GM19468 (cell line): Measurements from ENCODE around the gene CD274.
"Not testable (repeated sequence)": the region's sequence is repeated elsewhere in the genome, so short reads cannot be mapped to it uniquely, and the experiment has no call there.

Source experiments
- ATAC-seq: cut with Tn5 transposase; IDR thresholded peaks from one replicate; pipeline ENCODE4 v1.9.1; 2021; ENCODE audit warnings: mild to moderate bottlenecking, moderate library complexity, moderate number of reproducible peaks; ENCODE audit not compliant: unreplicated experiment; ENCODE audit errors: extremely low read depth

CD274 gene

DNA sequence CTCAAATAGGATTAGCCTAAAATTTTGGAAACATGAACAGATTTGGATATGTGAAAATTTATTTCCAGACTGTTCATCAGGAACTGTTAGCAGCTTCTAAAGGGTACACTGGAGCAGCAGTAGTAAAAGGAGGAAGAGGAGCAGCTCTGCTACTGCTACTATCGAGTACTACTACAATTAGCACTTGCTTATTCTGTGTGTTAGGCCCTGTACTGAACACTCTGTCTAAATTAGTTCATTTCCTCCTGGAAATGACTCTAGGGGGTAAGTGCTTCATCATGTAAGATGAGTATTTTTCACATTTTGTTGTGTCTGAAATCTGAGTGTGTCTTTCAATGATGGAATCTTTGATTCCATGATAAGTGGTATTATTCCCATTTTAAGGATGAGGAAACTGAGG is 9.8 kb downstream of the CD274 start:
- no peak for ATAC-seq

- ATAC-seq, result not testable (repeated sequence)
These were observed 14.5 kb downstream of the CD274 start for GRCh38 chr9:5464831-5465330.

GRCh38 chr9:5466005-5466404 is 15.7 kb downstream of the CD274 start:
- no peak for ATAC-seq

GRCh38 chr9:5466766-5467165 is 16.4 kb downstream of the CD274 start:
- no peak for ATAC-seq

DNA sequence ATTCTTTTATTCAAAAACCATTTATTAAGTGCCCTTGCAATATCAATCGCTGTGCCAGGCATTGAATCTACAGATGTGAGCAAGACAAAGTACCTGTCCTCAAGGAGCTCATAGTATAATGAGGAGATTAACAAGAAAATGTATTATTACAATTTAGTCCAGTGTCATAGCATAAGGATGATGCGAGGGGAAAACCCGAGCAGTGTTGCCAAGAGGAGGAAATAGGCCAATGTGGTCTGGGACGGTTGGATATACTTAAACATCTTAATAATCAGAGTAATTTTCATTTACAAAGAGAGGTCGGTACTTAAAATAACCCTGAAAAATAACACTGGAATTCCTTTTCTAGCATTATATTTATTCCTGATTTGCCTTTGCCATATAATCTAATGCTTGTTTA is 18.5 kb downstream of the CD274 start:
- ATAC-seq, result no peak

- no peak for ATAC-seq
These were observed 19.8 kb downstream of the CD274 start for GRCh38 chr9:5470122-5470521.

DNA sequence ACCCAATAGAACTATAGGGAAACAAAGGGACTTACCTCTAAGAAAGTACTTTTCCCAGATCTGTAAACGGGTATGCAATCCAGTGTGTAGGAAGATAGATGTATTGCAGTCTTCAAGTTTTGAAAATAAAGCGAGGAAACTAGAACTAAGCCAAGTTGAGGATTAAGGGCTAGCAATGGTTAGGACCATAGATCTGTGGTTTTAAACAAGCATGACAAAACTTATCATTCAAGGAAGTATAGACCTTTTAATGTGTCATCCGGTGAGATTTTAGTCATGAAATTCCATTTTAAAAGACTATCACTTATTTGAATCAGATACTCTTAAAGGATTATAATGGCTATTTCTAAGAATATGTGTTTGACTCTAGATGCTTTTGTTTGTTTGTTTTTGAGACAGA is 20.5 kb downstream of the CD274 start:
- ATAC-seq, result no peak

GRCh38 chr9:5475611-5476010 is 25.3 kb downstream of the CD274 start:
- not testable (repeated sequence) for ATAC-seq

GRCh38 chr9:5478206-5478605 is 27.9 kb downstream of the CD274 start:
- ATAC-seq, result no peak

DNA sequence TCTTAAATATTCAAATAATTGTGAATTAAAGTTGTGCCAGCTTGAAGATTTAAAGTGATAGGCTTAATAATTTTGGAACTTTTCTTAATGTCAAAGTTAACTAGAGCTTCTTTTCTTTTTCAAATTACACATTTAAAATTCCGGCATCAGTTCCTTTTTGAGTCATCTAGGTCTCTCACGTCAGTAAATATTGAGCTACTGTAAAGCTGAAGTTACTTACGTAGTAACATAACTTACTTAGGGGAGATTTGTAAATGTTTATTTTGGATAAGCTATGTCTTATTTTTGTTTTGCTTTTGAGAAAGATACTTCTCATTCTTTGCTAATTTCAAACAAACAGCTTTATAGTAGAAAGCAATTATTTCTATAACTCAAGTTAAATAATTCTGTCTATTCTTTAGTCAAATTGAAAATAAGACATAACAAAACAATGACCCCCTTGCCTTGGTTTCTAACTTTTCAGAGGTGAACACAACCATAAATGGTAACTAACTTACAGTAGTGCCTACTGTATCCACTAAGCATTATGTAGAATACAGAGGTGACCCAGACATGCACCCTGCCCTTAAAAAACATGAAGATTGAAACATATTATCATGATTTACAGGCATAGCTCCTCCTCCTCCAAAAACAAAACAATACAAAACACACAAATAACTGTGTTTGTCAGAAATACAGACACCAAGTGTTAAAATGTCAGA is 29.8 kb downstream of the CD274 start:
- no peak for ATAC-seq

- no peak for ATAC-seq
These were observed 30.6 kb downstream of the CD274 start for GRCh38 chr9:5480919-5481318.

DNA sequence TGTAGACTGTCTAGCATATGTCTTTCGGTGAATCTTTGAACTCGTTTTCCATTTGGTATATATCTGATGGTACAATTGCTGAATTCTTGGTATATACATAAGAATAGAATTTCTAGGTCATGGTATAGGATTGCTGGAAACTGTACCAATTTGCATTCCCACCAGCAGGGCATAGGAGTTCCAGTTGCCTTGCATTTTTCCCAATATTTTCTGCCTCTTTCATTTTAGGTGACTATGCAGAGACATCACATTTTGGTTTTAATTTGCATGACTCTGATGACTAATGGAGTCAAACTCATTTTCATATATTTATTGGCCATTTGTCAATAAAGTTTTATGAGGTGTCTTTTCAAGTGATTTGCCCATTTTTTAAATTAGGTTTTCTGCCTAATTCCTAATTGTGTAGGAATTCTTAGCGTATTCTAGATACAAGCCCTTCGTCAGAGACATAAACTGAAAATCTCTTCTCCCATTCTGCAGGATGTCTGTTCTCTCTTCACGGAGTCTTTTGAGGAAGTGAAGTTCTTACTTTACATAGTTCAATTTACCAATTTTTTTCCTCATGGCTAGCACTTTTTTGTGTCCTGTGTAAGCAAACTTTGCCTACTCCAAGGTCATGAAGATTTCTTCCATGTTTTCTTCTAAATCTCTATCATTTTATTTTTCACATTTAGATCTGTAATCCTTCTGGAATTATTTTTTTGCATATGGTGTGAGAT is 31.1 kb downstream of the CD274 start:
- ATAC-seq, result no peak

- ATAC-seq, result no peak
These were observed 31.9 kb downstream of the CD274 start for GRCh38 chr9:5482194-5482593.

GRCh38 chr9:5483306-5483705 is 33.0 kb downstream of the CD274 start:
- no peak for ATAC-seq

- no peak for ATAC-seq
These were observed 35.2 kb downstream of the CD274 start for GRCh38 chr9:5485378-5486085.

- no peak for ATAC-seq
These were observed 36.6 kb downstream of the CD274 start for GRCh38 chr9:5486988-5487387.

DNA sequence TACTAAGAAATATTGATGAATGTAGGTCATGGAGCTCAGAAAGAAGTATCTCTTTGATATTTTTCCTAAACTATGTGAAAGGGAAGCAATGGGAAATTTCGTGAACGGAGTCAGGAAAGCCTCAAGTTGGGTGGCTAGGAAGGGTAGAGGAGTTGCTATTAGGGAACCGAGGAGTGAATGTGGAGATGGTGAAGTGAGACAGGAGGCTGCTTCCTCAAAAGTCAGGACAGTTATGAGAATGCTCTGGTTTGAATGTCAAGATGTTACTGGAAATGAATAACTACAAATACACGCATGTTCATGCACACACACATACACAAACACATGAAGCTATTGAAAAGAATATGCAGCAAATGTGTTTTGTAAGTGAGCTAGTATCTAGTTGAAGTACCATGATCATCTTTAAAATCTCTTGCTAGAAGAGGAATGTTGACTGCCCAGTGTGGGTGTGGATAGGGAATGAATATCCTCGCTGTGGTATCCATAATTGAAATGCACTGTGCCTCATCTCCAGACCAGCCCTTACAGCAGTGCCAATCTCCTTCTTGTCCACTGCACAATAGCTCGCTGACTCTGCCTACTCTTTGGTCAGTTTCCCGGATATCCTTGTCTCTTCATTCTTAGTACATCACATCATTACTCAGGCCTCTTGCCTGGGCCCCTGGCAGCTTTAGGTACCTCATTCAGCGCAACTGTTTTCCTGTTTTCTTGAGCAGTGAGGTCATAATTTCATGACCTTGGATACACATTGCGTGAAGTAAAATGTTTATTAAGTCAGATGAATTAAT is 38.1 kb downstream of the CD274 start:
- ATAC-seq, result no peak

- ATAC-seq, result no peak
These were observed 39.5 kb downstream of the CD274 start for GRCh38 chr9:5489630-5490490.

DNA sequence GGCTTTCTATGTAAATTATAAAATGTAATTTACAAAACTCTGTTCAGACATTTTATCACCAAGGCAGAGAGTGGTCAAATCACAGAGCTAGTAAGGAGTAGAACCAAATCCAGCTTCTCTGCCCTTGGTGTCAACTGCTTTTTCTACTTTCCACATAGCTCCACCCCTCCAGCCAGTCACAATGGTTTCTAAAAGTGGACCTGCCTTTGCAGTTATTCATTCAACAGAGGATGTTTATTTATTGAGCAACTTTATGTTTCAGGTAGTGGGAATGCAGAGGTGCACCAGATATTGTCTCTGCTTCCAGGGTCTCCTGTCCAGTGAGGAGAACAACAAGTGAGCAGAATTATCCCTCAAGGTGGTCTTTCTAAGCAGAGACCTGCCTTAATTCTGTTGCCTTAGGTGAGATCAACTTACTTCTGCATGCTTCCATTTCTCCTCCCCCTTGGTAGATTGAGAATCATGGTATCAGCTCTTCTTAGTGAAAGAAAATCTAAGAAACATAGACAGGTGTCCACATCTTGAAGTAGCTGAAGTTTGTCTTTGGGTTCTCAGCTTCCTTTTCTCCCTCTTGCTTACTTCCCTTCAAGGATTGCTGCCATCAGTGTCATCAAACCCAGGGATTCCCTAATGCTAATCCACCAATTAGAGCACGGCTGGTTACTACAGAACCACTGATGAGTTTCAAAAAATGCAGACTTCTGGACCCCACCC is 42.8 kb downstream of the CD274 start:
- peak; percentile 9 for ATAC-seq
